A172 (cell line): ENCODE data around the gene GABRQ. TPM values are rescaled to one million over a fixed set of nuclear protein-coding genes. Genes with fewer than 3 reads are reported as not detected.

Experiments
- DNase-seq: peaks from one replicate; pipeline ENCODE4 v3.0.0-alpha.2; 2015; ENCODE audit warnings: low spot score
- total RNA-seq: library from RNA; depleted of rRNA; stranded (reverse); fragments of >200 nt; shearing (Covaris generic); gene quantifications from 2 replicates; pipeline ENCODE4 v1.2.3, GENCODE V29; 2014; rRNA removed

GABRQ gene
- total RNA-seq = not detected in 2 replicates

GRCh38 chrX:152637649-152638442 is at the start of gene GABRQ:
Gene GABRQ, plus strand, starts transcription at chrX:152637895. Its CDS starts 308 bp downstream, at chrX:152638203.
- DNase-seq = no peak

GRCh38 chrX:152588206-152588605 is 49.5 kb upstream of the GABRQ start:
- no peak for DNase-seq

- no peak for DNase-seq
These were observed 36.7 kb upstream of the GABRQ start for GRCh38 chrX:152600853-152601633.

- DNase-seq = peak; percentile 62
These were observed 35.7 kb upstream of the GABRQ start for GRCh38 chrX:152601848-152602616.

GRCh38 chrX:152614791-152615190 is 22.9 kb upstream of the GABRQ start:
- no peak for DNase-seq

GRCh38 chrX:152619897-152620296 is 17.8 kb upstream of the GABRQ start:
- DNase-seq = no peak

- DNase-seq = peak; percentile 37
These were observed 5.1 kb upstream of the GABRQ start for GRCh38 chrX:152632445-152633097.

- DNase-seq = peak; percentile 37
These were observed 1.8 kb upstream of the GABRQ start for GRCh38 chrX:152635941-152636340.

- DNase-seq = no peak
These were observed 779 bp downstream of the GABRQ start for GRCh38 chrX:152638443-152638904.

- no peak for DNase-seq
These were observed 1.7 kb downstream of the GABRQ start for GRCh38 chrX:152639426-152639825.

GRCh38 chrX:152640034-152640818 is 2.5 kb downstream of the GABRQ start:
- DNase-seq = peak; percentile 27

GRCh38 chrX:152641256-152641875 is 3.7 kb downstream of the GABRQ start:
- DNase-seq = no peak

- DNase-seq = peak; percentile 15
These were observed 4.3 kb downstream of the GABRQ start for GRCh38 chrX:152641996-152642395.

- DNase-seq = no peak
These were observed 5.4 kb downstream of the GABRQ start for GRCh38 chrX:152642931-152643564.

GRCh38 chrX:152646961-152647360 is 9.3 kb downstream of the GABRQ start:
- no peak for DNase-seq

GRCh38 chrX:152647978-152648377 is 10.3 kb downstream of the GABRQ start:
- no peak for DNase-seq

- DNase-seq = no peak
These were observed 14.4 kb downstream of the GABRQ start for GRCh38 chrX:152652060-152652459.

GRCh38 chrX:152652467-152652866 is 14.8 kb downstream of the GABRQ start:
- DNase-seq = no peak

- no peak for DNase-seq
These were observed 18.4 kb downstream of the GABRQ start for GRCh38 chrX:152656087-152656486.

GRCh38 chrX:152656890-152657289 is 19.2 kb downstream of the GABRQ start:
- no peak for DNase-seq
